Measurements from ENCODE around the gene TTC13. TPM values are rescaled to one million over a fixed set of nuclear protein-coding genes. Genes with fewer than 3 reads are reported as not detected.

TTC13 gene
- total RNA-seq, 1 experiment from 2014 or later, result 4.4 TPM

DNA sequence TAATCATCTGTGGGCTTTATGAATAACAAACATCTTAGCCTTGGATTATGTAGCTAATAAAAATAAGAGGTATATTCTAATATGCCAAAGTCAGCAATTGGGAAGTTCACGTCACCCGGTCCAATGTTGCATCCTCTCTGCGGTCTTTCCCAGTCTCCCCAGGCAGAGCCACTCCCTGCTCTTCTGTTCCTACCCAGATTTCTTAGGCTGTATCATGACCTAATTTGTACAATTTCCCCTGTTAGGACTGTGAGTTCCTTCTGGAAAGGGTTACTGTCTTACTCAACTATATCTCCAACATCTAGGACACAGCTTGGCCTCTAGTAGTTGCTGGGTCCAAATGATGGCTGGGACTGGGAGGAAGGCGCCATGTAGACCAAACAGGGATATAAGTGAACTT, 80.5 kb downstream of the TTC13 start (continued):
- TF ChIP-seq, protein P1, sequence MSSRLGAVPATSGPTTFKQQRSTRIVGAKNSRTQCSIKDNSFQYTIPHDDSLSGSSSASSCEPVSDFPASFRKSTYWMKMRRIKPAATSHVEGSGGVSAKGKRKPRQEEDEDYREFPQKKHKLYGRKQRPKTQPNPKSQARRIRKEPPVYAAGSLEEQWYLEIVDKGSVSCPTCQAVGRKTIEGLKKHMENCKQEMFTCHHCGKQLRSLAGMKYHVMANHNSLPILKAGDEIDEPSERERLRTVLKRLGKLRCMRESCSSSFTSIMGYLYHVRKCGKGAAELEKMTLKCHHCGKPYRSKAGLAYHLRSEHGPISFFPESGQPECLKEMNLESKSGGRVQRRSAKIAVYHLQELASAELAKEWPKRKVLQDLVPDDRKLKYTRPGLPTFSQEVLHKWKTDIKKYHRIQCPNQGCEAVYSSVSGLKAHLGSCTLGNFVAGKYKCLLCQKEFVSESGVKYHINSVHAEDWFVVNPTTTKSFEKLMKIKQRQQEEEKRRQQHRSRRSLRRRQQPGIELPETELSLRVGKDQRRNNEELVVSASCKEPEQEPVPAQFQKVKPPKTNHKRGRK (CRISPR knock-in tag; IDR thresholded peaks at IDR 0.05; ENCODE audit: borderline replicate concordance), result no peak
- TF ChIP-seq NFATC4 (CRISPR knock-in tag; IDR thresholded peaks at IDR 0.05), result no peak

DNA sequence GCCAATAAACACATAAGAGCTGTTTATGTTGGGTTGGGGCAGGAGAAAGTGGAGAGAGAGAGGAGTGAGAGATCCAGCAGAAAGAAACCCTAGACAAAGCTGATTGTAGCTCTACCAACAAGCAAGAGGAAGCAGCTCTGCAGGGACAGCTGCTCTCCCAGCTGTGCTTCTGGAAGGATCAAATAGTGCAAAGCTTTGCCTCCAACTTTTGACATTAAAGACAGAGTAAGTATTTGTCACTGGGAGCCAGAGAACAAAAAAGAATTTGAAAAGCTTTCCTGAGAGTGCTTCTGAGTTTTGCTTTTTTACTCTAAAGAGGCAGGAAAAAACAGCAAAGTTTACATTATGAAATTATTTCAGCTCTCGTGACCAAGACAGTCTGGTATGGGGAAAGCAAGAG, 81.9 kb downstream of the TTC13 start:
- POLR2A ChIA-PET, result no interaction called here
- peaks cover 8% of the 10 kb centered on the region for H3K9me3 Mint-ChIP-seq
- CTCF ChIA-PET, result no interaction called here
- ATAC-seq, result no peak
- no peak overlapping the region for H3K4me3 Mint-ChIP-seq
- DNase-seq (ENCODE audit: low spot score), result no peak
- H3K27me3 Mint-ChIP-seq (ENCODE audit: low read depth), result no peaks in the 10 kb centered on the region
- H3K4me1 Mint-ChIP-seq, result peaks cover 6% of the 10 kb centered on the region
- no peaks in the 10 kb centered on the region for H3K36me3 Mint-ChIP-seq
- no peak overlapping the region for H3K27ac Mint-ChIP-seq
- TF ChIP-seq ELF4 (CRISPR knock-in tag; IDR thresholded peaks at IDR 0.05; ENCODE audit: low read depth) (no peak), ZNF416 (CRISPR knock-in tag; IDR thresholded peaks at IDR 0.05) (no peak), MYBL2 (CRISPR knock-in tag; IDR thresholded peaks at IDR 0.05) (no peak), SOX15 (CRISPR knock-in tag; IDR thresholded peaks at IDR 0.05) (no peak), SMAD4 (CRISPR knock-in tag; IDR thresholded peaks at IDR 0.05) (no peak), NR1H2 (CRISPR knock-in tag; IDR thresholded peaks at IDR 0.05) (no peak), ZNF396 (CRISPR knock-in tag; IDR thresholded peaks at IDR 0.05; ENCODE audit: borderline replicate concordance) (no peak), ZNF423 (CRISPR knock-in tag; IDR thresholded peaks at IDR 0.05) (no peak), CBFB (CRISPR knock-in tag; IDR thresholded peaks at IDR 0.05; ENCODE audit: low read depth) (no peak), FOXJ3 (CRISPR knock-in tag; IDR thresholded peaks at IDR 0.05; ENCODE audit: borderline replicate concordance) (no peak)
- TF ChIP-seq, protein P2, sequence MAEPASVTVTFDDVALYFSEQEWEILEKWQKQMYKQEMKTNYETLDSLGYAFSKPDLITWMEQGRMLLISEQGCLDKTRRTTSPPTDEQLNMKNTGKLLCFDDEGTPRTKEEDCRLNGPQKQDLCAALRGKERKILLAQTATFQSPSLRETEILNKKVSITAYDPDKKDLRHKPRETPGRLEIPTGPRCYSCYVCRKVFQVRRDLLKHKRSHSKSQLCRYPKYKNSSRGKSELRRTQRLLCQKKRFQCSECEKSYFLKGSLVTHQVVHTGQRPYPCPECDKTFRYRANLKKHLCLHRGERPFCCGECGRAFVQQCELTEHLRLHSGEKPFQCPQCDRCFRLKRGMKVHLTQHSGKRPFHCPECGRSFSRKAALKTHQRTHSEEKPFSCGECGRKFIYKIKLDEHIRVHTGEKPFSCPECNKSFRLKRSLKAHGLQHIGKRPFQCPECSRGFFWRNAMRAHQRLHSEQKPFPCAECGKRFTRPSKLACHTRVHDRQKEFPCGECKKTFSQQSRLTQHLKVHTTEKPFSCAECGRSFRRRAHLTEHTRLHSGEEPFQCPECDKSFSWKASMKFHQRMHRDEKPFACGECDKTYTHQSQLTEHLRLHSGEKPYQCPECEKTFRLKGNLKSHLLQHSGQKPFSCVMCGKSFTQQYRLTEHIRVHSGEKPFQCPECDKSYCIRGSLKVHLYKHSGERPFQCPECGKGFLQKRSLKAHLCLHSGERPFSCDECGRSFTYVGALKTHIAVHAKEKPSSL (CRISPR knock-in tag; conservative IDR thresholded peaks at IDR 0.05), result no peak
- TF ChIP-seq, protein P3, sequence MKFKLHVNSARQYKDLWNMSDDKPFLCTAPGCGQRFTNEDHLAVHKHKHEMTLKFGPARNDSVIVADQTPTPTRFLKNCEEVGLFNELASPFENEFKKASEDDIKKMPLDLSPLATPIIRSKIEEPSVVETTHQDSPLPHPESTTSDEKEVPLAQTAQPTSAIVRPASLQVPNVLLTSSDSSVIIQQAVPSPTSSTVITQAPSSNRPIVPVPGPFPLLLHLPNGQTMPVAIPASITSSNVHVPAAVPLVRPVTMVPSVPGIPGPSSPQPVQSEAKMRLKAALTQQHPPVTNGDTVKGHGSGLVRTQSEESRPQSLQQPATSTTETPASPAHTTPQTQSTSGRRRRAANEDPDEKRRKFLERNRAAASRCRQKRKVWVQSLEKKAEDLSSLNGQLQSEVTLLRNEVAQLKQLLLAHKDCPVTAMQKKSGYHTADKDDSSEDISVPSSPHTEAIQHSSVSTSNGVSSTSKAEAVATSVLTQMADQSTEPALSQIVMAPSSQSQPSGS (CRISPR knock-in tag; IDR thresholded peaks at IDR 0.05; ENCODE audit: borderline replicate concordance, low read depth), result no peak
- TF ChIP-seq, protein P4, sequence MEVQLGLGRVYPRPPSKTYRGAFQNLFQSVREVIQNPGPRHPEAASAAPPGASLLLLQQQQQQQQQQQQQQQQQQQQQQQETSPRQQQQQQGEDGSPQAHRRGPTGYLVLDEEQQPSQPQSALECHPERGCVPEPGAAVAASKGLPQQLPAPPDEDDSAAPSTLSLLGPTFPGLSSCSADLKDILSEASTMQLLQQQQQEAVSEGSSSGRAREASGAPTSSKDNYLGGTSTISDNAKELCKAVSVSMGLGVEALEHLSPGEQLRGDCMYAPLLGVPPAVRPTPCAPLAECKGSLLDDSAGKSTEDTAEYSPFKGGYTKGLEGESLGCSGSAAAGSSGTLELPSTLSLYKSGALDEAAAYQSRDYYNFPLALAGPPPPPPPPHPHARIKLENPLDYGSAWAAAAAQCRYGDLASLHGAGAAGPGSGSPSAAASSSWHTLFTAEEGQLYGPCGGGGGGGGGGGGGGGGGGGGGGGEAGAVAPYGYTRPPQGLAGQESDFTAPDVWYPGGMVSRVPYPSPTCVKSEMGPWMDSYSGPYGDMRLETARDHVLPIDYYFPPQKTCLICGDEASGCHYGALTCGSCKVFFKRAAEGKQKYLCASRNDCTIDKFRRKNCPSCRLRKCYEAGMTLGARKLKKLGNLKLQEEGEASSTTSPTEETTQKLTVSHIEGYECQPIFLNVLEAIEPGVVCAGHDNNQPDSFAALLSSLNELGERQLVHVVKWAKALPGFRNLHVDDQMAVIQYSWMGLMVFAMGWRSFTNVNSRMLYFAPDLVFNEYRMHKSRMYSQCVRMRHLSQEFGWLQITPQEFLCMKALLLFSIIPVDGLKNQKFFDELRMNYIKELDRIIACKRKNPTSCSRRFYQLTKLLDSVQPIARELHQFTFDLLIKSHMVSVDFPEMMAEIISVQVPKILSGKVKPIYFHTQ (CRISPR knock-in tag; IDR thresholded peaks at IDR 0.05), result no peak
- TF ChIP-seq, protein P5, sequence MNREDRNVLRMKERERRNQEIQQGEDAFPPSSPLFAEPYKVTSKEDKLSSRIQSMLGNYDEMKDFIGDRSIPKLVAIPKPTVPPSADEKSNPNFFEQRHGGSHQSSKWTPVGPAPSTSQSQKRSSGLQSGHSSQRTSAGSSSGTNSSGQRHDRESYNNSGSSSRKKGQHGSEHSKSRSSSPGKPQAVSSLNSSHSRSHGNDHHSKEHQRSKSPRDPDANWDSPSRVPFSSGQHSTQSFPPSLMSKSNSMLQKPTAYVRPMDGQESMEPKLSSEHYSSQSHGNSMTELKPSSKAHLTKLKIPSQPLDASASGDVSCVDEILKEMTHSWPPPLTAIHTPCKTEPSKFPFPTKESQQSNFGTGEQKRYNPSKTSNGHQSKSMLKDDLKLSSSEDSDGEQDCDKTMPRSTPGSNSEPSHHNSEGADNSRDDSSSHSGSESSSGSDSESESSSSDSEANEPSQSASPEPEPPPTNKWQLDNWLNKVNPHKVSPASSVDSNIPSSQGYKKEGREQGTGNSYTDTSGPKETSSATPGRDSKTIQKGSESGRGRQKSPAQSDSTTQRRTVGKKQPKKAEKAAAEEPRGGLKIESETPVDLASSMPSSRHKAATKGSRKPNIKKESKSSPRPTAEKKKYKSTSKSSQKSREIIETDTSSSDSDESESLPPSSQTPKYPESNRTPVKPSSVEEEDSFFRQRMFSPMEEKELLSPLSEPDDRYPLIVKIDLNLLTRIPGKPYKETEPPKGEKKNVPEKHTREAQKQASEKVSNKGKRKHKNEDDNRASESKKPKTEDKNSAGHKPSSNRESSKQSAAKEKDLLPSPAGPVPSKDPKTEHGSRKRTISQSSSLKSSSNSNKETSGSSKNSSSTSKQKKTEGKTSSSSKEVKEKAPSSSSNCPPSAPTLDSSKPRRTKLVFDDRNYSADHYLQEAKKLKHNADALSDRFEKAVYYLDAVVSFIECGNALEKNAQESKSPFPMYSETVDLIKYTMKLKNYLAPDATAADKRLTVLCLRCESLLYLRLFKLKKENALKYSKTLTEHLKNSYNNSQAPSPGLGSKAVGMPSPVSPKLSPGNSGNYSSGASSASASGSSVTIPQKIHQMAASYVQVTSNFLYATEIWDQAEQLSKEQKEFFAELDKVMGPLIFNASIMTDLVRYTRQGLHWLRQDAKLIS (CRISPR knock-in tag; IDR thresholded peaks at IDR 0.05; ENCODE audit: borderline replicate concordance), result no peak
